ENCODE data around the gene GTF2F2.

Gene GTF2F2

DNA sequence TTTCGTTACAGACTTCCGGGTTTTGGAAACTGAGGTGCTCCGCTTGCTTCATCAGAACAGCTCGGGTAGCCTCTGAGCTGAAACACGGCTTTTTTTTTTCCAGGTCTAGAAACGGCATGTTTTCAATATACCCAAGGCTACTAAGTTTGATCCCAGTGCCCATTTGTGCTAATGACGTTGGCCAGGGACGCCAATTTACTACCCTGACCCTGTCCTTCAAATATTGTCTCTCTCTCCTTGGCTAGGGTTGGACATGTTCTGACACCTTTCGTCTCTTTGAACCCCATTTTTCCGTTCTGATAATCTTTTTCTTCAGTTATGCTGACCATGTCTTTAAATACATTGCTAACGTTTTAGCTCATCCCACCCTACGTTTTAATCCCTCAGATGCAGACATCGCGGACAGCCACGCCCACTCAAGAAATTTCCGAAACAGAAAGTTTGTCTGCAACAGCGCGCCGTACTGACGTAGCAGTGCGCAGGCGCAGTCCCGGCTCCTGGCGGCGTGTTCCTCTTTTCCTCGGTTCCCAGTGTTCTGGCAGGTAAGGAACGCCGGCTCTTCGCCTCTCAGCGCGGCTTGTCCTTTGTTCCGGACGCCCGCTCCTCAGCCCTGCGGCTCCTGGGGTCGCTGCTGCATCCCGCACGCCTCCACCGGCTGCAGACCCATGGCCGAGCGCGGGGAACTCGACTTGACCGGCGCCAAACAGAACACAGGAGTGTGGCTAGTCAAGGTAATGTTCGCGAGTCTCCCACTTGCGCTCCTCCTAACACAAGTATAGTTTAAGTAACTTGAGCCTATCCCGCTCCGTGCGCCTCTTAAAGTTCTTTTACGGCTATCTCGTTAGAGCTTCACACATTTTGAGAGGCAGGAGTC lies at the start of gene GTF2F2:
Gene GTF2F2 (plus strand): TSS at position 520 of the 874 bp plus-strand sequence. CDS start 146 bp downstream, at position 666.
- Mint-ChIP-seq H3K4me3 (no peak within 1 kb of the TSS), H3K27ac (no peak within 1 kb of the TSS), H3K9me3 (ENCODE audit: low read depth) (no peaks in the 10 kb centered on the region), H3K27me3 (no peaks in the 10 kb centered on the region), H3K36me3 (no peaks in the 10 kb centered on the region), H3K4me1 (ENCODE audit: low read depth) (peaks cover 13% of the 10 kb centered on the region)

GRCh38 chr13:45073809-45074208 lies 46.5 kb upstream of the GTF2F2 start:
- no peak overlapping the region for H3K4me3 Mint-ChIP-seq
- no peaks in the 10 kb centered on the region for H3K4me1 Mint-ChIP-seq (ENCODE audit: low read depth)
- H3K27ac Mint-ChIP-seq, result no peak overlapping the region
- no peaks in the 10 kb centered on the region for H3K9me3 Mint-ChIP-seq (ENCODE audit: low read depth)
- H3K27me3 Mint-ChIP-seq, result peaks cover 7% of the 10 kb centered on the region
- peaks cover 2% of the 10 kb centered on the region for H3K36me3 Mint-ChIP-seq

- H3K4me1 Mint-ChIP-seq (ENCODE audit: low read depth), result no peaks in the 10 kb centered on the region
- H3K9me3 Mint-ChIP-seq (ENCODE audit: low read depth), result no peaks in the 10 kb centered on the region
- H3K27ac Mint-ChIP-seq, result no peak overlapping the region
- H3K36me3 Mint-ChIP-seq, result no peaks in the 10 kb centered on the region
- no peak overlapping the region for H3K4me3 Mint-ChIP-seq
- H3K27me3 Mint-ChIP-seq, result peaks cover 2% of the 10 kb centered on the region
These were observed 45.6 kb upstream of the GTF2F2 start for GRCh38 chr13:45074721-45075120.

- Mint-ChIP-seq H3K4me3 (no peak overlapping the region), H3K36me3 (no peaks in the 10 kb centered on the region), H3K27ac (no peak overlapping the region), H3K9me3 (ENCODE audit: low read depth) (no peaks in the 10 kb centered on the region), H3K4me1 (ENCODE audit: low read depth) (no peaks in the 10 kb centered on the region), H3K27me3 (peaks cover 2% of the 10 kb centered on the region)
These were observed 42.3 kb upstream of the GTF2F2 start for GRCh38 chr13:45078003-45078402.

DNA sequence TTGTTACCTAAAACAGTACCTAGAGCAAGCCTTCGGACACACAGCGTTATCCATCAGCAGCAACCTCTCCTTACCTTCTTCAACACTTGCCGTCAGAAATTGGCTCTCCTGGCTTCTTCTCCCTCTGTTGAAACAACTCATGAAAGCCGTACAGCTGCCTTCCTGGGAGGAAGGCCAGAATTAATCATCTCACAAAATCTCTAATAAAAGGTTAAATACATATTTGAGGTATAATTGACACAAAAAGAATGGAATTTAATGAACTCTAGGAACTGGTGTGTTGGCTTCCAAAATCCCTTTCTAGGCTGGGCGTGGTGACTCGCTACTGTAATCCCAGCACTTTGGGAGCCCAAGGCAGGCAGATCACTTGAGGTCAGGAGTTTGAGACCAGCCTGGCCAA lies 37.3 kb upstream of the GTF2F2 start:
- no peaks in the 10 kb centered on the region for H3K4me1 Mint-ChIP-seq (ENCODE audit: low read depth)
- no peaks in the 10 kb centered on the region for H3K9me3 Mint-ChIP-seq (ENCODE audit: low read depth)
- no peaks in the 10 kb centered on the region for H3K27me3 Mint-ChIP-seq
- no peaks in the 10 kb centered on the region for H3K36me3 Mint-ChIP-seq
- no peak overlapping the region for H3K4me3 Mint-ChIP-seq
- H3K27ac Mint-ChIP-seq, result no peak overlapping the region

DNA sequence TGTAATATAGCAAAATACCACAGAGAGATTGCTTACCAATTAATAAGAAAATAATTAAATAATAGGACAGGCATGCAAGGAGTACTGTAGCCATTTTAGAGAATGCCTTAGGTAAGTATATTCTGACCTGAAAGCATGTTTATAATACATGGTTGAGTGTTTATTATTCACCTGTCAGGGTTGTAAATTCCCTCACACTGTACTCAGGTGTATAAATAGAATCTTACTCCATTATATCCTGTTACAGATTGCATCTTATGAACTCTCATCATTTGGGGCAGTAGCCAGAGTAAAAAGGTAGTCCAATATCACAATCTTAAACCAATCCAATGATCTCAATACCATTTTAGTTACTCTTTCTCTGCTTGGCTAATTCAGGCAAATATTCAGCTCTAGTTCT lies 35.8 kb upstream of the GTF2F2 start:
- Mint-ChIP-seq H3K27ac (no peak overlapping the region), H3K27me3 (no peaks in the 10 kb centered on the region), H3K36me3 (no peaks in the 10 kb centered on the region), H3K9me3 (ENCODE audit: low read depth) (no peaks in the 10 kb centered on the region), H3K4me3 (no peak overlapping the region), H3K4me1 (ENCODE audit: low read depth) (no peaks in the 10 kb centered on the region)

DNA sequence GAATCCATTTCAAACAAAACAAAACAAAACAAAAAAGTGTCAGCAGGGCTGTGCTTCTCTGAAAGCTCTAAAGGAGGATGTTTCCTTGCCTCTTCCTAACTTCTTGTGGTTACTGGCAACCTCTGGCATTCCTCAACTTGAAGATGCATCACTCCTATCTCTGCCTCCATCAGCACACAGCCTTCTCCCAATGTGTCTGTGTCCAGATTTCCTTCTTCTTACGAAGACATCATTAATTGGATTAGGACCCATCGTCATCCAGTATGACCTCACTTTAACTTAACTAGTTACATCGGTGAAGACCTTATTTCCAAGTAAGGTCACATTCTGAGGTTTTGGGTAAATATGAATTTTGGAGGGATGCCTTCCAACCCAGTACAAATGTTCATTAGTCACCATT lies 33.8 kb upstream of the GTF2F2 start:
- Mint-ChIP-seq H3K4me3 (no peak overlapping the region), H3K36me3 (no peaks in the 10 kb centered on the region), H3K27me3 (peaks cover 2% of the 10 kb centered on the region), H3K27ac (no peak overlapping the region), H3K4me1 (ENCODE audit: low read depth) (no peaks in the 10 kb centered on the region), H3K9me3 (ENCODE audit: low read depth) (no peaks in the 10 kb centered on the region)

- no peaks in the 10 kb centered on the region for H3K9me3 Mint-ChIP-seq (ENCODE audit: low read depth)
- no peaks in the 10 kb centered on the region for H3K36me3 Mint-ChIP-seq
- no peak overlapping the region for H3K27ac Mint-ChIP-seq
- no peaks in the 10 kb centered on the region for H3K4me1 Mint-ChIP-seq (ENCODE audit: low read depth)
- H3K27me3 Mint-ChIP-seq, result peaks cover 2% of the 10 kb centered on the region
- H3K4me3 Mint-ChIP-seq, result no peak overlapping the region
These were observed 27.6 kb upstream of the GTF2F2 start for GRCh38 chr13:45092663-45093062.

DNA sequence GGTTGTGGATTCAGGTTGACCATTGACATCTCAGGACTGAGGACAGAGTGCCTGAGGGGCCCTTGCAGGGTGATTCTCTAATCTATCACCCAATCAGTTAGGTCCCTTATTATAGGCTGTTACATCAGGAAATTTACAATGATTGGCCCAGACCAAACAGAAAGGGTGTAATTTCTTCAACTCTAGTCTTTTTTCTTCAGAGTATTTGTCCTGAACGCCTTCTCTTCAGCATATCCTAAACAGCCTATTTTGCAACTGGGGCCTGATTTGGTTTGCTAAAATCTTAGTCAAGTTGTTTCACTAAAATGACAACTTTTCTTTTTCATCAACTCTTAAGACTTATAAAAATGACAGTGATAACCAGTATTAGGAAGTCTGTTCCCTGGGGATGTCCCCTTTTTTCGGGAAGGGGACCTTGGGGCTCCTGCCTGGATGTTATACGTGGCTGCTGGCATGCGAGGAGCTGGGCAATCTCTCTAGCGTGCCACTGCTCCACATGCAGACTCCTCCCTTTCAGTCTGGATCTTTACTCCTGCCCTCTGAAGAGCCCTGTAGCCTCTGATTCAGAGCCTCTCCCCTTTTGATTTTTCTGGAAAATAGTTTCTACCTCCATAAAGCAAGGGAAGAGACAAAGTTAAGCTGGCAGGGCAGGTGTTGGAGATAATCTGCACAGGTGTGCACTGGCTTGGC lies 19.6 kb upstream of the GTF2F2 start:
- H3K36me3 Mint-ChIP-seq, result no peaks in the 10 kb centered on the region
- H3K27me3 Mint-ChIP-seq, result peaks cover 4% of the 10 kb centered on the region
- H3K27ac Mint-ChIP-seq, result no peak overlapping the region
- no peak overlapping the region for H3K4me3 Mint-ChIP-seq
- no peaks in the 10 kb centered on the region for H3K4me1 Mint-ChIP-seq (ENCODE audit: low read depth)
- H3K9me3 Mint-ChIP-seq (ENCODE audit: low read depth), result no peaks in the 10 kb centered on the region

DNA sequence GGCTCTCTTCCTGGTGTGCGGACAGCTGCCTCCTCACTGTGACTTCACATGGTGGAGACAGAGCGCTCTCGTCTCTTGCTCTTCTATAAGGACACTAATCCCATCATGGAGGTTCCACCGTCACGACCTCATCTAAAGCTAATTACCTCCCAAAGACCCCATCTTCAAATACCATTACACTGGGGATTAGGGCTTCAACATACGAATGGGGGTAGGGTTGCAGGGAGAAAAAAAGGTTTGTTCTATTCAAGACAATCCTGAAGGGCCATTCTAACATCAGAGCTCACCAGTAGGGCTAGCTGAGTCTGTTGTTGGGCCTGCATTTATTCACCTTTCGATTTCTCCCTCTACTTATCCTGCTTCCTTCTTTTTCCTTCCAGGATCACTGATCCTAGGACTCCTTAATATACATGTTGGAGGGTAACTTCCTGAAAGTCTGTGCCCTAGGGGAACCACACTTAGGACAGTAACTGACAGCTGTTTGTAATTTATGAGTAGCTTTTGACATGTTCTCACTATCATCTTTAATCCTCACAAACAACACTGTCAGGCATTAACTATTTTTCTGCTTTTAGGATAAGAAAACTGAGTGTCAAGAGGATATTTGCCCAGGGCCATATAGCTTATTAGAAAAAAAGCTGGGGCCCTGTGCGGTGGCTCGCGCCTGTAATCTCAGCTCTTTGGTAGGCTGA lies 18.8 kb upstream of the GTF2F2 start:
- no peaks in the 10 kb centered on the region for H3K9me3 Mint-ChIP-seq (ENCODE audit: low read depth)

GRCh38 chr13:45102136-45102507 lies 18.2 kb upstream of the GTF2F2 start:
- peaks cover 5% of the 10 kb centered on the region for H3K27me3 Mint-ChIP-seq
- H3K4me3 Mint-ChIP-seq, result no peak overlapping the region
- no peaks in the 10 kb centered on the region for H3K36me3 Mint-ChIP-seq
- no peaks in the 10 kb centered on the region for H3K9me3 Mint-ChIP-seq (ENCODE audit: low read depth)
- no peaks in the 10 kb centered on the region for H3K4me1 Mint-ChIP-seq (ENCODE audit: low read depth)
- H3K27ac Mint-ChIP-seq, result no peak overlapping the region

More for the DNA sequence above, 18.8 kb upstream of the GTF2F2 start:
- Mint-ChIP-seq H3K4me1 (ENCODE audit: low read depth) (no peaks in the 10 kb centered on the region), H3K27ac (no peak overlapping the region), H3K4me3 (no peak overlapping the region), H3K27me3 (peaks cover 5% of the 10 kb centered on the region), H3K36me3 (no peaks in the 10 kb centered on the region)

- Mint-ChIP-seq H3K27ac (no peak overlapping the region), H3K27me3 (peaks cover 7% of the 10 kb centered on the region), H3K4me1 (ENCODE audit: low read depth) (no peaks in the 10 kb centered on the region), H3K36me3 (no peaks in the 10 kb centered on the region), H3K4me3 (no peak overlapping the region), H3K9me3 (ENCODE audit: low read depth) (no peaks in the 10 kb centered on the region)
These were observed 16.9 kb upstream of the GTF2F2 start for GRCh38 chr13:45103449-45103848.

DNA sequence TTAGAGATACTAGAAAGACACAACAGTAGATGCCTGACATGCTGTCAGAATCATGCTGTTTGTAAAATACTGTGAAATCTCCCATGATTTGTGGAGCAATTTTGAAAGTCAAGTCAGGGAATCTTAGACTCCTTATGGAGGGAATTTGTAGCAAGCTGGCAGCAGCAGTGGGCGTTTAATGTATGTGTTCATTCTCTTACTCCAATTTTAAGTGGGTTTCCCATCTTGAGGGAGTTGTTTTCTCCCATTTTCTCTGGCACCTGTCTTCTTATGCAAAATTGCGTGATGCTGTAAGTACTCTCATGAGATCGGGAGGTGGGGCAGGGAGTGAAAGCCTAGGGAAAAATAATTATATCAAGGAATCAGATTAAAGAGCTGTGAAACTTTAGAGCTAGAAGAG lies 16.0 kb upstream of the GTF2F2 start:
- peaks cover 4% of the 10 kb centered on the region for H3K4me1 Mint-ChIP-seq (ENCODE audit: low read depth)
- no peak overlapping the region for H3K27ac Mint-ChIP-seq
- H3K9me3 Mint-ChIP-seq (ENCODE audit: low read depth), result no peaks in the 10 kb centered on the region
- H3K36me3 Mint-ChIP-seq, result no peaks in the 10 kb centered on the region
- no peak overlapping the region for H3K4me3 Mint-ChIP-seq
- peaks cover 11% of the 10 kb centered on the region for H3K27me3 Mint-ChIP-seq

DNA sequence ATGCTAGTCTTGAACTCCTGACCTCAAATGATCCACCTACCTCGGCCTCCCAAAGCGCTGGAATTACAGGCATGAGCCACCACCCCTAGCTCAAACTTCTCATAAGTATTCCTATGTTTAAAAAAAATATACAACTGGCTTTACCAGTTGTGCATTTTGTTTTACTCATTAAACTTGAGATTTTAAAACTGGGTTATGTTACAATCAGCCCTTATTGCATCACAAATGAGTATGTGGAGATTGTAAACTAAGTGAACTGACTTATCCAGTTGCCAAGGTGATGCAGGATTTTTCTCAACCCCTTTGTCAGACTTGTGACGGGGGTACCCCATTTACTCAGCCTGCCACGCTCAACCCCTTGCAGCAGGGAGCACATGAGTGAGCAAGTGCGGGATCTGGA lies 14.4 kb upstream of the GTF2F2 start:
- no peaks in the 10 kb centered on the region for H3K36me3 Mint-ChIP-seq
- no peaks in the 10 kb centered on the region for H3K9me3 Mint-ChIP-seq (ENCODE audit: low read depth)
- H3K4me3 Mint-ChIP-seq, result no peak overlapping the region
- peaks cover 11% of the 10 kb centered on the region for H3K27me3 Mint-ChIP-seq
- H3K27ac Mint-ChIP-seq, result no peak overlapping the region
- H3K4me1 Mint-ChIP-seq (ENCODE audit: low read depth), result peaks cover 4% of the 10 kb centered on the region

DNA sequence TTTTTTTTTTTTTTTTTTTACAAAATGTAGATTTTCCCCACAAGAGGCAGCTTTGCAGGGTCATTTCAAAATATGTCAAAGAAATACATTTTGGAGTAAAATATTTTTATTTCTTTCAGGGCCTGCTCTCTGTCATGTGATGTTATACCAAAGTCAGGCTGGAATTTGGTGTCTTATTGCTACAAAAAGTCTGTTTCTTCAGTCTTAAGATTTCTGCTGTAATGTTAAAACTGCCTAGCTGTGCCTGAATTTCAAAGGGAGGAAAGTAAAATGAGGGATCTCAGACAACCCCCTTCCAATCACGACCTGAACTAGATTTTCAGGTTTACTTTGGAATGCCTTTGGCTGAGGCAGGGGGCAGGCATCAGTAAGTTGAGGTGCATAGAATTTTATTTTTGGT lies 12.8 kb upstream of the GTF2F2 start:
- Mint-ChIP-seq H3K27me3 (peaks cover 11% of the 10 kb centered on the region), H3K9me3 (ENCODE audit: low read depth) (no peaks in the 10 kb centered on the region), H3K27ac (no peak overlapping the region), H3K36me3 (no peaks in the 10 kb centered on the region), H3K4me1 (ENCODE audit: low read depth) (peaks cover 4% of the 10 kb centered on the region), H3K4me3 (no peak overlapping the region)
